Measurements from ENCODE around the gene MYO1A.

DNA sequence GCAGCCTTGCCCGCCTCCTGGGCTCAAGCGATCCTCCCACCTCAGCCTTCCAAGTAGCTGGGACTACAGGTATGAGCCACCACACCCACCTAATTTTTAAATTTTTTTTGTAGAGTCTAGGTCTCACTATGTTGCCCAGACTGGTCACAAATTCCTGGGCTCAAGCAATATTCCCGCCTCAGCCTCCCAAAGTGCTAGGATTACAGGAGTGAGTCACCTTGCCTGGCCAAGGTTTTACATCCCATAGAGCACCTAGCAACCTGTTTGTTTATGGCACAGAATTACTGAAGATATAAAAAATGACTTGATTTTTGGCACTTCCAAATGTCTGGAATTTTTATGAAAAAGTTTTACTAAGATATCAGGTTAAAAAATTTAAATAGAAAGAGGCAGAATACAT lies 16.5 kb downstream of the MYO1A start:
- TF ChIP-seq, protein P1, sequence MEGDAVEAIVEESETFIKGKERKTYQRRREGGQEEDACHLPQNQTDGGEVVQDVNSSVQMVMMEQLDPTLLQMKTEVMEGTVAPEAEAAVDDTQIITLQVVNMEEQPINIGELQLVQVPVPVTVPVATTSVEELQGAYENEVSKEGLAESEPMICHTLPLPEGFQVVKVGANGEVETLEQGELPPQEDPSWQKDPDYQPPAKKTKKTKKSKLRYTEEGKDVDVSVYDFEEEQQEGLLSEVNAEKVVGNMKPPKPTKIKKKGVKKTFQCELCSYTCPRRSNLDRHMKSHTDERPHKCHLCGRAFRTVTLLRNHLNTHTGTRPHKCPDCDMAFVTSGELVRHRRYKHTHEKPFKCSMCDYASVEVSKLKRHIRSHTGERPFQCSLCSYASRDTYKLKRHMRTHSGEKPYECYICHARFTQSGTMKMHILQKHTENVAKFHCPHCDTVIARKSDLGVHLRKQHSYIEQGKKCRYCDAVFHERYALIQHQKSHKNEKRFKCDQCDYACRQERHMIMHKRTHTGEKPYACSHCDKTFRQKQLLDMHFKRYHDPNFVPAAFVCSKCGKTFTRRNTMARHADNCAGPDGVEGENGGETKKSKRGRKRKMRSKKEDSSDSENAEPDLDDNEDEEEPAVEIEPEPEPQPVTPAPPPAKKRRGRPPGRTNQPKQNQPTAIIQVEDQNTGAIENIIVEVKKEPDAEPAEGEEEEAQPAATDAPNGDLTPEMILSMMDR (IDR thresholded peaks at IDR 0.05), result no peak
- TF ChIP-seq POLR2A (IDR thresholded peaks at IDR 0.05), result no peak

All from stomach (tissue), 4 donors.